GM19372 (cell line): ENCODE results near the gene LRP1.

Experiments
- ATAC-seq: cut with Tn5 transposase; IDR thresholded peaks from one replicate; pipeline ENCODE4 v1.9.1; 2021; ENCODE audit warnings: mild to moderate bottlenecking, low read depth, moderate library complexity; ENCODE audit not compliant: unreplicated experiment

The LRP1 gene

DNA sequence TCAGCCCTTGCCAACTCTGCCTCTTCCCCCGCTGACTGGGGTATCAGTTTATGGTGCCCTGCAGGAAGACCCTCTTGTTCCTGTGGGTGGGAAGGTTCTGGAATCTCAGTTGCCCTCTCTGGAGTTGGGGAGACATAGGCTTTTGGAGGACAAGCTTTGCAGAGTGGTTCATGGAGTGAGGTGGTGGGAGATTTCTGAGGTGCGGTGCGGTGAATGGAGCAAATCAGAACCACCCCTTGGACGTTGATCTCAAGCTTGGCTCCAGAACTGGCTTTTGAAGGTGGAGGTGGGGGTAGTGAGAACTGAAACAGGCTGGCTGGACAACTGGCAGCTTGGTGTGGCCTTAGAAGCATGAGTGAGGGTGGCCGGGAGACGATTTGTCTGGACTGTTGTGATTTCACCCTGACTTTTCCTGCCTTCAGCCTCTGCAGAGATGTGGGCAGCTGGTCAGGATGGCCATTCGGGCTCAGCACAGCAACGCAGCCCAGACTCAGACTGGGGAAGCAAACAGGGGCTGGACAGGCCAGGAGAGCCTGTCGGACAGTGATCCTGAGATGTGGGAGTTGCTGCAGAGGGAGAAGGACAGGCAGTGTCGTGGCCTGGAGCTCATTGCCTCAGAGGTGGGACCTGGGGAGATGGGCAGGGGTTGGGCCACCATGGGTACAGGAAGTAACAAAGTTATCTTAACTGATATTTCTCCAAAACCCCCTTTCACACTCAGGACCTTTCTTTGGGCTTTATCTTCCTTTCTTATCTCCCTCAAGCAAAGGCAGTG is 102.3 kb downstream of the LRP1 start:
- ATAC-seq = no peak

GRCh38 chr12:57231276-57232021 is 103.2 kb downstream of the LRP1 start:
- no peak for ATAC-seq

DNA sequence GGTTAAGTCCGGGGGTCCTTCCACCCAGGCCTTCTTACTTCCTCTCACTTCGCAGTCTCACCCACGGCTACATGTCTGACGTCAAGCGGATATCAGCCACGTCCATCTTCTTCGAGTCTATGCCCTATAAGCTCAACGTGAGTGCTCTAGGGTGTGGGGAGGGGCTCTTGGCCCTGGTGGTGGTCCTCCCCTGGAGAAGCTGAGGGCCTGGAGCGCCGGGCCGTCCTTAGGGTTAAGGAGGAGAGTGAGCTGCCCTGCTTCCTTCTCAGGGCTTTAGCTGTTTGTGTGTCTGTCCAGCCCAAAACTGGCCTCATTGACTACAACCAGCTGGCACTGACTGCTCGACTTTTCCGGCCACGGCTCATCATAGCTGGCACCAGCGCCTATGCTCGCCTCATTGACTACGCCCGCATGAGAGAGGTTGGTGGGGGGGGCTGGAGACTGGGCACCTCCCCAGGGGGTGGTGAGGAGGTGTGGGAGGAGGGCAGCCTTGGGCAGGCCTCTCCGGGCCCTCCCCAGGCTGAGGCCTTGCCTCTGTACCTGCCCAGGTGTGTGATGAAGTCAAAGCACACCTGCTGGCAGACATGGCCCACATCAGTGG is 104.0 kb downstream of the LRP1 start:
- no peak for ATAC-seq

GRCh38 chr12:57233357-57234232 is 105.3 kb downstream of the LRP1 start:
- ATAC-seq = no peak

- no peak for ATAC-seq
Observed at GRCh38 chr12:57234233-57234570, 105.9 kb downstream of the LRP1 start.

DNA sequence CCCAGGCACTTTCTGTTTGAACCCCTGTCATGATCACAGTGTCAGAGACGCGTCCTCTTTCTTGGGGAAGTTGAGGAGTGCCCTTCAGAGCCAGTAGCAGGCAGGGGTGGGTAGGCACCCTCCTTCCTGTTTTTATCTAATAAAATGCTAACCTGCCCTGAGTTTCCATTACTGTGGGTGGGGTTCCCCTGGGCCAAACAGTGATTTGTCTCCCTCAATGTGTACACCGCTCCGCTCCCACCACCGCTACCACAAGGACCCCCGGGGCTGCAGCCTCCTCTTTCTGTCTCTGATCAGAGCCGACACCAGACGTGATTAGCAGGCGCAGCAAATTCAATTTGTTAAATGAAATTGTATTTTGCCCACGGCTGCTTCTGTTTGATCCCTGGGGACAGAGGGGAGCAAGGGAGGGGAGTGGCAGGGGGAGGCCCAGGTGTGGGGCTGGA is 106.3 kb downstream of the LRP1 start:
- ATAC-seq = no peak

DNA sequence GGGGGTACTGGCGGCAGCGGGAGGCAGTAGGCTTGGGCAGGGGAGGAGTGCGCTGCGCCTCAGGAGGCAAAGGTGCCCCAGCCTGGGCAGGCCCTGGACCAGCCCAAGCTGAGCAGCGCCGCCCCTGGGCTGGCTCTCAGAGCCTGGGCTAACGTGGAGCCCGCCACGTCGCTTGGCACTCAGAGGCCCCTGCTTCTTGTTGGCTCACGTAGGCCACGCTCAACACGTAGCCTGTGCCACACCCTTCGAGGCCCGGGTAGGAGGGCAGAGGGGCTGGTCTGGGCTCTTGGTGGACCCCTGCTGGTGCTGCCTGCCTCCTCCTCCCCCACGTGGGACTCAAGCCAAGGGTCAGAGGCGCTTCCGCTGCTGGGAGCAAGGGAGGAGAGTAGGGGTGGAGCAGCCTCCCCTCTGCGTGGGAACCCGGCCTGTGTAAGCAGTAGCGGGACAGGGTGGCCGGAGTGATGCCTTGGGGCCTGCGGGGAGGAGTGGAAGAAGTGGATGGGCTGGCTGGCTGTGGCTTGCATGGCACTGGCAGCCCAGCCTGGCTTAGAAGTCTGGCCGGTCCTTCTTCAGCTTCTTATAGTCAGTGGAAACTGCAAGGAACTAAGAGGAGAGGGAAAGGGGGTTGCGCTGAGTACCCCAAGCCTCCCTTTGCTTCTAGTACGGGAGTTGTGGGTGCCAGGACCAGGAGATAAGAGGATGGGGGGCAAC is 106.9 kb downstream of the LRP1 start:
- ATAC-seq = no peak

GRCh38 chr12:57235728-57236131 is 107.4 kb downstream of the LRP1 start:
- no peak for ATAC-seq

DNA sequence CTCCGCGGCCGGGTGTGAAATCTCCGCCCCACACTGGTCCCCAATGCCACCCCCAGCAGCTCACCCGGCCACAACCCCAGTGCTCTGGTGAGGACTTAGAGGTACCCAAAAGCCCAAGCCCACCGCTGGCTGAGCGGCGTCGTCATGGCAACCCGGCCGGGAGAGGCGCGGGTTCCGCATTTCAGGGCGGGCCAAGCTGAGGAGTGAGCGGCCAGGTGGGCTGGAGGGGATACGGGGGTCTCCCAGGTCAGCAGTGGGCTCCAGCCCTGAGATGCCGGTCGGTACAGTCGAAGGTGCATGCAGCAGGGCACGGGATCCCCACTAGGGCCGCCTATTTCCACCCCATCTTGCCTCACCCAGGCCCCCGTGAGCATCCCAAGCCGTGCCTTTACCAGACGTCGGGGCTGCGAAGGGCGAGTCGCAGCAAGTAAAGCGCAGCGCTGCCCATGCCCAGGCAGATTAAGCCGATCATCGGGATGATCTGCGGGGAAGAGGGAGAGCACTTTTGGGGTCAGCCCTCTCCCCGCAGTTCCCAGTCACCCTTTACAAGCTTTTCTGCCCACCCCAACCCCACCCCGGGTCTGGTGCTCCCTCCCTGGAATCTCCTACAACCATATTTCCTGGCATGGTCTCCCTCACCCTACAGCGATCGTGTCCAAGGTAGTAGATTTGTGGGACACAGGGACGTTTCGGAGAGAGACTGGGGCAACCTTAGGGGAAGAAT is 108.1 kb downstream of the LRP1 start:
- no peak for ATAC-seq

DNA sequence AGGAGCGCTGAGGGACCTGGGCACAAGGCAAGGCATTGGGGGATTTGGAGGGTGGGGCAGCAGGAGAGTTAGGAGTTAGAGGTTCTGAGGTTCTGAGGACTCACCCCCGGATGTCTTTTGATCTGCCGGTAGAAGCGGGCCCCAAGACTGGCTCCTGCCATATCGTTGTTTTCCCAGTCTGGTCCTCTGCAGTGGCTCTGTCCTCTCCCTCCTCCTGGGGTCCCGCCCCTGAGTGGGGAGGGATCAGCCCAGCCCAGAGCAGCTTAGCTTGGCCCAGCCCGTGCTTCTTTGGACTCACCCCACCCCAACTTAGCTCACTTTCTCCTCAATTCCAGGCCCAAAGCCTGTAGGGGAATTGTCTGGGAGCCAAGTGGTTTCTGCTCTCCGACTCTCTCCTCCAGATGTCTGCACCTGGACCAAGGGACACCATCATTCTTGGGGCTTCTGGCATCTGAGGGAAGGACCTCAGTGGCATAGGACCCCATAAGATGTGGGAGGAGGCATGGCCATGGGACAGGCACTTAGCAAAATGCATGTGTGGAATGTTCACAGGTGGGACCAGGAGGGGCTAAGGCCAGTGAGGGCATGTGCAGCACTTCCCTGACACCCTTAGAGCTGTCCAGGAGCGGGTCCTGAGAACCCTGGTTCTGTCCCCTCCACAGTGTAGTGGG is 108.8 kb downstream of the LRP1 start:
- no peak for ATAC-seq

DNA sequence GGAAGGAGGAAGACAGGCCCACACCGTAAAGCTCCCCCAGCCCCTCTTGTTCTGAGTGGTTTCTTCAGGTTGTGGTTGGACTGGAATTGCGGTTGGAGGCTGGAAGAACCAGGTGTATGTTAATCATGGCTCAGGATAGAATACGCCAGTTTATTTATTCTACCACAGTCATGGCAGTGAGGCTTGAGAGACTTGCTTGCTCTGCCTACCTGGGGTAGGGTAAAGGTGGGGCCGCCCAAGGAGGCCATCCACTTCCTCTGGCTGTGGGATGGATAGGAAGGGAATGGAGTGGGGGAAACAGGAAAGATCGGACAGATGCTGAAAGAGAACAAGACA is 109.3 kb downstream of the LRP1 start:
- ATAC-seq = no peak

DNA sequence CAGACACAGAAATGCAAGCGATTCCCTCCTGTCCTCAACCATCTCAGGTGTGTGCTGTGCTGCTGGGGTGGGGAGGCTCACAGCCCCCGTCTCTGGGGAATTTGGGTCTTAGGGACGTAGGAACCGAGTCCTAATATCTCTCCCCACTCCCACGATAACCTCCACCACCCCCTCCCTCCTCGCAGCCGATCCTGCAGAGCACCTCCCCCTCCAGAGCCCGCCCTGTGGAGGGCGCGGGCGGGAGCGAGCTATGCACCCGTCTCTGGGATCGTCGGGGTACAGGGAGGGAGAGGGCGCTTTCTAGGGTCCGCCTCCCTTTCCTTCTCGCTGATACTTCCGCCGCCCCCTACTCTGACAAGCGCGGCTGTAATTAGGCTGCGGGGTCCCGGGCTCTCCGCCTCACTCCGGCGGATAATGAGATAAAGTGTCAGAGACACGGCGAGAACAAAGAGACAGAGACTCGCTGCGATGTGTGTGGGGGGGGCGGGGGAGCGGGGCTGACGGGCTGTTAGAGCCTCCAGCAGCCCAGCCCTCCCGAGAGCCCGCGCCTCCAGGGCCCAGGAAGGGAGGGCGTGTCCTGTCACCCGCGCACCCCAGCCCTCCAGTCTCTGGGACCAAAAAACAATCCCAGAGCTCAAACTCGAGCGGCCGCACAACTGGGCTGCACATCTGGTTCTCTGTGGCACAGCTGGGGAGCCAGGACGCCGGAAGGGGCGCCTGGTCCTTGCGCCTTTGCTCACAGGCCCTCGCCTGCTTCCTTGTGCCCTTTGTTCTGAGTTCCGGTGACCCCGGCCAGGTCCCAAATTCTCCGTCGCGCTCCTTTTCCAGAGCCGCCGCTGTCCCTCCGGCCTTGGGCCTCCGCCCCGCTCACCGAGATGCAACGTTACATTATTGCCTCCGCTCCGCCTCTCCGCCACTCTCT is 109.9 kb downstream of the LRP1 start:
- ATAC-seq = no peak

- ATAC-seq = peak; percentile 53
Observed at GRCh38 chr12:57238854-57239554, 110.7 kb downstream of the LRP1 start.

DNA sequence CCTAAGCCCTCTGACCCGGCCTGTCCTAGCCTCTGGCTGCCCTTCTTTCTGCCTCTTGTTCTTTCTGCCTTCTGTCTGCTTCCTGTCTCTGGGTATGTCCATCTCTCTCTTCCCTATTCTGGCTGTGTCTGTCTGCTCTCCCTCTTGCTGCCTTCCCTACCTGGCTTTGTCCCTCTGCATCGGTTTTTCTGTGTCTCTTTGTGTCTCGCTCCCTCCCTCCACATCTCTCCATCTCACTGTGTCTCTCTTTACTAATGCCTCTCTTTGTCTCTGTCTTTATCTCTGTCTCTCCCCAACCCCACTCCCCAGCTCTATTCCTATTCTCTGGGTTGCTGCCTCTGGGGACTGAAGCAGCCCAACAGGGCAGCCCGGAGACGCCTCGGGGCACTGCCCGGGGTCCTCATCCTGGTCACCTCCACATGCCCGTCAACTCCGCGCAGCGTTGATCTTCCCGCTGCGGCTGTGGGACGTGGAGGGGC is 111.3 kb downstream of the LRP1 start:
- no peak for ATAC-seq

- no peak for ATAC-seq
Observed at GRCh38 chr12:57240066-57240921, 112.0 kb downstream of the LRP1 start.

DNA sequence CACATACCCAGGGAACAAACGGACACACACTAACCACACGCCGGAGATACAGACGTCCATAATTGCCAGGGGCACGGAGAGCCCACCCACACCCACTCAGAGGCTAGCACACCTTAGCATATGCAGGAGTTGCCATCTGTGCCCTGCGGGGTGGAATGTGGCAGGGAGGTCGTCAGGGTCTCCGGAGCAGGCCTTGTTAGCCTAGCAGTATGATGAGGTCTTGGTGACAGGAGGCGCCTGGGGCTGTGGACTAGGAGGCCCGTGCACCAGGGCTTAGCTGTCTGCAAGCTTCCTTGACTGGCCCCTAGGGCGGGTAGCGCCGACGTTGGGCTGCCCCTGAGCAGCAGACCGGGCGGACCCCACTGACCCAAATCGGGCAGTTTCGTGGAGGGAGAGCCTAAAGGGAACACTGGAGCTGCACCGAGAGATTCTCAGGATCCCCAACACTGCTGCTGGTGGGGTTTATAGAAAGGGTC is 112.7 kb downstream of the LRP1 start:
- ATAC-seq = no peak
